ENCODE results near the gene DLAT. TPM values are rescaled to one million over a fixed set of nuclear protein-coding genes. Genes with fewer than 3 reads are reported as not detected.
"Not testable (repeated sequence)": the region's sequence is repeated elsewhere in the genome, so short reads cannot be mapped to it uniquely, and the experiment has no call there.

Gene DLAT
- total RNA-seq, 1 donor from 2014 or later, result 28.2 TPM

GRCh38 chr11:111996669-111997068, 28.5 kb upstream of the DLAT start:
- H3K4me1 Mint-ChIP-seq (ENCODE audit: unreplicated experiment); H3K36me3 Mint-ChIP-seq (ENCODE audit: low read depth, unreplicated experiment); H3K9me3 Mint-ChIP-seq (ENCODE audit: unreplicated experiment); H3K4me3 Mint-ChIP-seq (ENCODE audit: unreplicated experiment); H3K27me3 Mint-ChIP-seq (ENCODE audit: unreplicated experiment); DNase-seq (ENCODE audit: low spot score); H3K27ac Mint-ChIP-seq (ENCODE audit: unreplicated experiment): not testable (repeated sequence)
- TF ChIP-seq CTCF (IDR thresholded peaks at IDR 0.05; ENCODE audit: unreplicated experiment), result peak; percentile 7

GRCh38 chr11:111999111-111999510, 26.1 kb upstream of the DLAT start:
- H3K9me3 Mint-ChIP-seq (ENCODE audit: unreplicated experiment), result no peaks in the 10 kb centered on the region
- H3K4me3 Mint-ChIP-seq (ENCODE audit: unreplicated experiment), result no peak overlapping the region
- no peak for TF ChIP-seq CTCF (IDR thresholded peaks at IDR 0.05; ENCODE audit: unreplicated experiment)
- peaks cover 7% of the 10 kb centered on the region for H3K36me3 Mint-ChIP-seq (ENCODE audit: low read depth, unreplicated experiment)
- H3K4me1 Mint-ChIP-seq (ENCODE audit: unreplicated experiment), result no peaks in the 10 kb centered on the region
- no peak overlapping the region for H3K27ac Mint-ChIP-seq (ENCODE audit: unreplicated experiment)
- DNase-seq (ENCODE audit: low spot score), result no peak
- H3K27me3 Mint-ChIP-seq (ENCODE audit: unreplicated experiment), result no peaks in the 10 kb centered on the region

DNA sequence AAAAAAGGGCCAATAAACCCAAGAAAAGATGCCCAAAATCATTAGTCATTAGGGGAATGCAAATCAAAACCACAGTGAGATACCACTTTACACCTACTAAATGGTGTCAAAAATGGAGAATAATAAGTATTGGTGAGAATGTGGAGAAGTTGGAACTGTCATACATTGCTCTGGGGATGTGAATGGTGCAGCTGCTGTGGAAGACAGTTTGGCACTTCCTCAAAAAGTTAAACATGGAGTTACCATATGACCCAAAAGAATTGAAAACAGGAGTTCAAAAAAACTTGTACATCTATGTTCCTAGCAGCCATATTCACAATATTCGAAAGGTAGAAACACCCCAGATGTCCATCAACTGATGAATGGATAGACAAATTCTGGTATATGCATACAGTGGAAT, 24.5 kb upstream of the DLAT start:
- Mint-ChIP-seq H3K27ac (ENCODE audit: unreplicated experiment) (no peak overlapping the region), H3K4me1 (ENCODE audit: unreplicated experiment) (no peaks in the 10 kb centered on the region), H3K4me3 (ENCODE audit: unreplicated experiment) (peak overlapping the region; percentile 58), H3K36me3 (ENCODE audit: low read depth, unreplicated experiment) (peaks cover 7% of the 10 kb centered on the region), H3K9me3 (ENCODE audit: unreplicated experiment) (no peaks in the 10 kb centered on the region), H3K27me3 (ENCODE audit: unreplicated experiment) (peaks cover 2% of the 10 kb centered on the region)
- no peak for DNase-seq (ENCODE audit: low spot score)
- TF ChIP-seq CTCF (IDR thresholded peaks at IDR 0.05; ENCODE audit: unreplicated experiment), result no peak

GRCh38 chr11:112002491-112003216, 22.6 kb upstream of the DLAT start:
- Mint-ChIP-seq H3K36me3 (ENCODE audit: low read depth, unreplicated experiment) (peaks cover 7% of the 10 kb centered on the region), H3K4me3 (ENCODE audit: unreplicated experiment) (no peak overlapping the region), H3K9me3 (ENCODE audit: unreplicated experiment) (no peaks in the 10 kb centered on the region), H3K27ac (ENCODE audit: unreplicated experiment) (no peak overlapping the region), H3K27me3 (ENCODE audit: unreplicated experiment) (peaks cover 2% of the 10 kb centered on the region), H3K4me1 (ENCODE audit: unreplicated experiment) (no peaks in the 10 kb centered on the region)
- no peak for DNase-seq (ENCODE audit: low spot score)
- no peak for TF ChIP-seq CTCF (IDR thresholded peaks at IDR 0.05; ENCODE audit: unreplicated experiment)

DNA sequence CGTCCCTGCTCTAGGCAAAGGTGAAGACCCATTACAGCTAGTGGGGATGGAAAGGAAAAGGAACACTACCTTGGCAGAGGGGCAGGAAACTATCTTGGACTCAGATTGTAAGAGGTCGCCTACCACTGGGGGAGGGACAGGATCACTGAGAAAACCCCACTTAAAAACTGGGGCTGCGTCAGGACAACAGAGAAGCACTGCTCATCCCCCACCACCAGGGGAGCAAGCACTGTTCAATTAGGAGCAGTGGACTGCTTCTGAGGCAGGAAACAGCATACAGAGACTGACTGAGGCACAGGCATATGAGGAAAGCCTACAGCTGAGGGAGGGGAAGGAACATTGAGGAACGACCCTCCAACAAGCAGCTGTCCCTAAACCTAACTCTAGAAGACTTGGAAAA, 20.8 kb upstream of the DLAT start:
- H3K9me3 Mint-ChIP-seq (ENCODE audit: unreplicated experiment), result no peaks in the 10 kb centered on the region
- no peaks in the 10 kb centered on the region for H3K4me1 Mint-ChIP-seq (ENCODE audit: unreplicated experiment)
- TF ChIP-seq CTCF (IDR thresholded peaks at IDR 0.05; ENCODE audit: unreplicated experiment), result peak; percentile 60
- H3K36me3 Mint-ChIP-seq (ENCODE audit: low read depth, unreplicated experiment), result peaks cover 7% of the 10 kb centered on the region
- H3K4me3 Mint-ChIP-seq (ENCODE audit: unreplicated experiment), result no peak overlapping the region
- H3K27me3 Mint-ChIP-seq (ENCODE audit: unreplicated experiment), result peaks cover 2% of the 10 kb centered on the region
- no peak overlapping the region for H3K27ac Mint-ChIP-seq (ENCODE audit: unreplicated experiment)
- DNase-seq (ENCODE audit: low spot score), result peak; percentile 53
